GM12872 (cell line): ENCODE data around the gene INPP1.

ENCODE experiments used
- TF ChIP-seq, protein P1 (sequence below): IDR thresholded peaks from 3 replicates; pipeline ENCODE4 v1.5.1; 2011; ENCODE audit warnings: low read depth, mild to moderate bottlenecking, low read length, moderate library complexity; ENCODE audit not compliant: insufficient read depth

Gene INPP1

DNA sequence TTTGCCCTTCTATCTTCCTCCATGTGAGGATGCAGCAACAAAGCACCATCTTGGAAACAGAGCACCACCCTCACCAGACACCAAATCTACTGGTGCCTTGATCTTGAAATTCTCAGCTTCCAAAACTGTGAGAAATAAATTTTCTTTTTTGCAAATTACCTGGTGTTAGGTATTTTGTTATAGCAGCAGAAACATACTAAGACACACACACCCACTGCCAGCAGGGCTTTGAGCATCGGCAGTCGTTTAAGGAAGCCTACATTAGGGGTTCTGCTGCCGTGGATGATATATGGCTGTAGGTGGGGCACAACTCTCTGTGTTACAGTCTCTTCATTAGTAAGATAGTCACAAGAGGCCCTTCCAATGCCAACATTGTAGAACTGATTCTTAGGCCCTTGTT is 44.0 kb downstream of the INPP1 start:
- TF ChIP-seq, protein P1, sequence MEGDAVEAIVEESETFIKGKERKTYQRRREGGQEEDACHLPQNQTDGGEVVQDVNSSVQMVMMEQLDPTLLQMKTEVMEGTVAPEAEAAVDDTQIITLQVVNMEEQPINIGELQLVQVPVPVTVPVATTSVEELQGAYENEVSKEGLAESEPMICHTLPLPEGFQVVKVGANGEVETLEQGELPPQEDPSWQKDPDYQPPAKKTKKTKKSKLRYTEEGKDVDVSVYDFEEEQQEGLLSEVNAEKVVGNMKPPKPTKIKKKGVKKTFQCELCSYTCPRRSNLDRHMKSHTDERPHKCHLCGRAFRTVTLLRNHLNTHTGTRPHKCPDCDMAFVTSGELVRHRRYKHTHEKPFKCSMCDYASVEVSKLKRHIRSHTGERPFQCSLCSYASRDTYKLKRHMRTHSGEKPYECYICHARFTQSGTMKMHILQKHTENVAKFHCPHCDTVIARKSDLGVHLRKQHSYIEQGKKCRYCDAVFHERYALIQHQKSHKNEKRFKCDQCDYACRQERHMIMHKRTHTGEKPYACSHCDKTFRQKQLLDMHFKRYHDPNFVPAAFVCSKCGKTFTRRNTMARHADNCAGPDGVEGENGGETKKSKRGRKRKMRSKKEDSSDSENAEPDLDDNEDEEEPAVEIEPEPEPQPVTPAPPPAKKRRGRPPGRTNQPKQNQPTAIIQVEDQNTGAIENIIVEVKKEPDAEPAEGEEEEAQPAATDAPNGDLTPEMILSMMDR: no peak

GRCh38 chr2:190396271-190396670 is 52.9 kb downstream of the INPP1 start:
- TF ChIP-seq, protein P1: no peak

GRCh38 chr2:190402986-190403603 is 59.7 kb downstream of the INPP1 start:
- TF ChIP-seq, protein P1: no peak

- TF ChIP-seq, protein P1: no peak
Observed at GRCh38 chr2:190404487-190404886, 61.1 kb downstream of the INPP1 start.

DNA sequence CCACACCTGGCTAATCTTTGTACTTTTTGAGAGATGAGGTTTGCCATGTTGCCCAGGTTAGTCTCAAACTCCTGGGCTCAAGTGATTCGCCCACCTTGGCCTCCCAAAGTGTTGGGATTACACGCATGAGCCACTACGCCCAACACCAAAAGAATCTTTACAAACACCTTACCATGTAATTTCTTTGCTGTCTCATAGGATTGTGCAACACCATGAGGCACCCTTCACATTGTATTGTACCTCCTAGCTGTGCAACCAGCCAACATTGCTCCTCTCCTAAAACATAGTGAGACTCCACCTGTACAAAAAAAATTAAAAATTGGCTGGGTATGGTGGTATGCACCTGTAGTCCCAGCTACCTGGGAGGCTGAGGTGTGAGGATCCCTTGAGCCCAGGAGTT is 61.7 kb downstream of the INPP1 start:
- TF ChIP-seq, protein P1: no peak

DNA sequence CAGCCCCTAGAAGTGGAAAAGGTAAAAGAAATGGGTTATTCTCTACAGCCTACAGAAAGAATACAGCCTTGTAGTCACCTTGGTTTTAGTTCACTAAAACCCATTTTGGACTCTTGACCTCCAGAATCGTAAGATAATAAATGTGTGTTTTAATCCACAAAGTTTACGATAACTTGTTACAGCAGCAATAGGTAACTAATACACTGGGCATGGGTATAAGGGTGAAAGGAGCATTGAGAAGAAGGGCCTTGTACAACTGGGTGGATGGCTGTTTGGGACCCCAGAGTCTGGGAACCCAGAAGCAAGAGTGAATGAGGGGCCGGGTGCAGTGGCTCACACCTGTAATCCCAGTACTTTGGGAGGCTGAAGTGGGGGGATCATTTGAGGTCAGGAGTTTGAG is 62.6 kb downstream of the INPP1 start:
- TF ChIP-seq, protein P1: no peak

- TF ChIP-seq, protein P1: no peak
Observed at GRCh38 chr2:190406805-190407204, 63.4 kb downstream of the INPP1 start.

- TF ChIP-seq, protein P1: no peak
Observed at GRCh38 chr2:190407246-190407661, 63.9 kb downstream of the INPP1 start.
